Measurements from ENCODE around the gene GPR75.

- TF ChIP-seq, protein P1, sequence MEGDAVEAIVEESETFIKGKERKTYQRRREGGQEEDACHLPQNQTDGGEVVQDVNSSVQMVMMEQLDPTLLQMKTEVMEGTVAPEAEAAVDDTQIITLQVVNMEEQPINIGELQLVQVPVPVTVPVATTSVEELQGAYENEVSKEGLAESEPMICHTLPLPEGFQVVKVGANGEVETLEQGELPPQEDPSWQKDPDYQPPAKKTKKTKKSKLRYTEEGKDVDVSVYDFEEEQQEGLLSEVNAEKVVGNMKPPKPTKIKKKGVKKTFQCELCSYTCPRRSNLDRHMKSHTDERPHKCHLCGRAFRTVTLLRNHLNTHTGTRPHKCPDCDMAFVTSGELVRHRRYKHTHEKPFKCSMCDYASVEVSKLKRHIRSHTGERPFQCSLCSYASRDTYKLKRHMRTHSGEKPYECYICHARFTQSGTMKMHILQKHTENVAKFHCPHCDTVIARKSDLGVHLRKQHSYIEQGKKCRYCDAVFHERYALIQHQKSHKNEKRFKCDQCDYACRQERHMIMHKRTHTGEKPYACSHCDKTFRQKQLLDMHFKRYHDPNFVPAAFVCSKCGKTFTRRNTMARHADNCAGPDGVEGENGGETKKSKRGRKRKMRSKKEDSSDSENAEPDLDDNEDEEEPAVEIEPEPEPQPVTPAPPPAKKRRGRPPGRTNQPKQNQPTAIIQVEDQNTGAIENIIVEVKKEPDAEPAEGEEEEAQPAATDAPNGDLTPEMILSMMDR (IDR thresholded peaks at IDR 0.05) = no peak
- TF ChIP-seq POLR2A (IDR thresholded peaks at IDR 0.05) = no peak
Measured at GRCh38 chr2:53843595-53843994, 16.2 kb downstream of the GPR75 start.
